ENCODE measurements around the gene CIAO2A.
"Not testable (repeated sequence)": the region's sequence is repeated elsewhere in the genome, so short reads cannot be mapped to it uniquely, and the experiment has no call there.

The CIAO2A gene

GRCh38 chr15:64111679-64112050, 18.0 kb upstream of the CIAO2A start:
- no peak for TF ChIP-seq CTCF (IDR thresholded peaks at IDR 0.05; ENCODE audit: borderline replicate concordance, extremely low read depth, low read length, poor library complexity, severe bottlenecking)
- no peak for TF ChIP-seq EZH2 (IDR thresholded peaks at IDR 0.05; ENCODE audit: borderline replicate concordance, low read depth, low read length, severe bottlenecking)
- H3K36me3 ChIP-seq (ENCODE audit: insufficient read depth, low read length) = peaks cover 47% of the 10 kb centered on the region
- no peak overlapping the region for H3K9ac ChIP-seq (ENCODE audit: low read depth, low read length)
- no peak overlapping the region for H2AFZ ChIP-seq (ENCODE audit: low read depth, low read length)
- H3K4me3 ChIP-seq (ENCODE audit: low read depth in 1 of 2, low read length in 2 of 2) = no peak overlapping the region
- no peaks in the 10 kb centered on the region for H3K4me1 ChIP-seq (ENCODE audit: insufficient read depth, low read length)
- H3K9me3 ChIP-seq (ENCODE audit: insufficient read depth, low read length, severe bottlenecking) = no peaks in the 10 kb centered on the region
- no peak overlapping the region for H3K27ac ChIP-seq (ENCODE audit: low read length)
- no peaks in the 10 kb centered on the region for H3K27me3 ChIP-seq (ENCODE audit: insufficient read depth, low read length, poor library complexity)
- DNase-seq (no peak), ATAC-seq (ENCODE audit: insufficient read depth, low read depth) (no peak)
- H4K20me1 ChIP-seq (ENCODE audit: insufficient read depth, low read length) = peaks cover 38% of the 10 kb centered on the region
- H3K4me2 ChIP-seq (ENCODE audit: insufficient read depth, low read length) = no peak overlapping the region
- H3K79me2 ChIP-seq (ENCODE audit: insufficient read depth, low read length) = peaks cover 64% of the 10 kb centered on the region

- Histone ChIP-seq H3K27me3 (ENCODE audit: insufficient read depth, low read length, poor library complexity) (no peaks in the 10 kb centered on the region), H3K27ac (ENCODE audit: low read length) (no peak overlapping the region), H3K4me1 (ENCODE audit: insufficient read depth, low read length) (no peaks in the 10 kb centered on the region), H3K9ac (ENCODE audit: low read depth, low read length) (no peak overlapping the region), H2AFZ (ENCODE audit: low read depth, low read length) (no peak overlapping the region), H3K4me3 (ENCODE audit: low read depth in 1 of 2, low read length in 2 of 2) (no peak overlapping the region), H3K79me2 (ENCODE audit: insufficient read depth, low read length) (peaks cover 70% of the 10 kb centered on the region), H3K9me3 (ENCODE audit: insufficient read depth, low read length, severe bottlenecking) (no peaks in the 10 kb centered on the region), H3K36me3 (ENCODE audit: insufficient read depth, low read length) (peaks cover 42% of the 10 kb centered on the region), H4K20me1 (ENCODE audit: insufficient read depth, low read length) (peaks cover 43% of the 10 kb centered on the region), H3K4me2 (ENCODE audit: insufficient read depth, low read length) (no peak overlapping the region)
- ATAC-seq (ENCODE audit: insufficient read depth, low read depth) (no peak), DNase-seq (no peak)
- TF ChIP-seq EZH2 (IDR thresholded peaks at IDR 0.05; ENCODE audit: borderline replicate concordance, low read depth, low read length, severe bottlenecking) = no peak
- TF ChIP-seq CTCF (IDR thresholded peaks at IDR 0.05; ENCODE audit: borderline replicate concordance, extremely low read depth, low read length, poor library complexity, severe bottlenecking) = no peak
Observed at GRCh38 chr15:64110950-64111678, 17.5 kb upstream of the CIAO2A start.

GRCh38 chr15:64110108-64110701, 16.6 kb upstream of the CIAO2A start:
- not testable (repeated sequence) for H3K9ac ChIP-seq (ENCODE audit: low read depth, low read length); H3K27me3 ChIP-seq (ENCODE audit: insufficient read depth, low read length, poor library complexity); H3K27ac ChIP-seq (ENCODE audit: low read length); H3K4me1 ChIP-seq (ENCODE audit: insufficient read depth, low read length); H3K9me3 ChIP-seq (ENCODE audit: insufficient read depth, low read length, severe bottlenecking); H2AFZ ChIP-seq (ENCODE audit: low read depth, low read length); DNase-seq; H3K4me2 ChIP-seq (ENCODE audit: insufficient read depth, low read length); H3K4me3 ChIP-seq (ENCODE audit: low read depth in 1 of 2, low read length in 2 of 2); ATAC-seq (ENCODE audit: insufficient read depth, low read depth)
- Histone ChIP-seq H4K20me1 (ENCODE audit: insufficient read depth, low read length) (peaks cover 49% of the 10 kb centered on the region), H3K36me3 (ENCODE audit: insufficient read depth, low read length) (peaks cover 33% of the 10 kb centered on the region), H3K79me2 (ENCODE audit: insufficient read depth, low read length) (peaks cover 79% of the 10 kb centered on the region)

- H2AFZ ChIP-seq (ENCODE audit: low read depth, low read length) = no peak overlapping the region
- H3K4me1 ChIP-seq (ENCODE audit: insufficient read depth, low read length) = no peaks in the 10 kb centered on the region
- no peak overlapping the region; a peak in 1 of 4 replicates for H3K4me3 ChIP-seq (ENCODE audit: low read depth in 1 of 2, low read length in 2 of 2)
- no peaks in the 10 kb centered on the region for H3K9me3 ChIP-seq (ENCODE audit: insufficient read depth, low read length, severe bottlenecking)
- ATAC-seq (ENCODE audit: insufficient read depth, low read depth) (no peak), DNase-seq (no peak)
- peaks cover 98% of the 10 kb centered on the region for H3K79me2 ChIP-seq (ENCODE audit: insufficient read depth, low read length)
- no peaks in the 10 kb centered on the region for H3K27me3 ChIP-seq (ENCODE audit: insufficient read depth, low read length, poor library complexity)
- peaks cover 53% of the 10 kb centered on the region for H4K20me1 ChIP-seq (ENCODE audit: insufficient read depth, low read length)
- no peak for TF ChIP-seq CTCF (IDR thresholded peaks at IDR 0.05; ENCODE audit: borderline replicate concordance, extremely low read depth, low read length, poor library complexity, severe bottlenecking)
- no peak for TF ChIP-seq EZH2 (IDR thresholded peaks at IDR 0.05; ENCODE audit: borderline replicate concordance, low read depth, low read length, severe bottlenecking)
- no peak overlapping the region for H3K27ac ChIP-seq (ENCODE audit: low read length)
- H3K9ac ChIP-seq (ENCODE audit: low read depth, low read length) = no peak overlapping the region
- H3K4me2 ChIP-seq (ENCODE audit: insufficient read depth, low read length) = no peak overlapping the region
- peaks cover 8% of the 10 kb centered on the region for H3K36me3 ChIP-seq (ENCODE audit: insufficient read depth, low read length)
Observed at GRCh38 chr15:64107337-64107736, 13.7 kb upstream of the CIAO2A start.
